ENCODE results near the gene RAB35.

- TF ChIP-seq CTCF (IDR thresholded peaks at IDR 0.05; ENCODE audit: poor library complexity), result no peak
- no peak for TF ChIP-seq EZH2 (IDR thresholded peaks at IDR 0.05; ENCODE audit: borderline replicate concordance)
Observed at GRCh38 chr12:120155072-120155471, 38.5 kb upstream of the RAB35 start.
